ENCODE measurements around the gene HLTF. TPM values are rescaled to one million over a fixed set of nuclear protein-coding genes. Genes with fewer than 3 reads are reported as not detected.
A peak's percentile ranks its signal among the peaks of the same experiment; 100 is the strongest.
"Not testable (repeated sequence)": the region's sequence is repeated elsewhere in the genome, so short reads cannot be mapped to it uniquely, and the experiment has no call there.

The HLTF gene
- total RNA-seq, 1 donor from 2014 or later = 117 TPM

GRCh38 chr3:148998715-148999423 lies 87.5 kb downstream of the HLTF start:
- DNase-seq (ENCODE audit: low spot score in 2 of 2) = no peak

GRCh38 chr3:148998297-148998696 lies 88.0 kb downstream of the HLTF start:
- FAIRE-seq = no peak
- DNase-seq (ENCODE audit: low spot score in 2 of 2) = no peak

More at GRCh38 chr3:148998715-148999423, 87.5 kb downstream of the HLTF start:
- no peak for FAIRE-seq

GRCh38 chr3:148997623-148998022 lies 88.7 kb downstream of the HLTF start:
- FAIRE-seq = no peak
- no peak for DNase-seq (ENCODE audit: low spot score in 2 of 2)

- DNase-seq (ENCODE audit: low spot score in 2 of 2) = no peak
These were observed 93.6 kb downstream of the HLTF start for GRCh38 chr3:148992635-148993255.

GRCh38 chr3:148992027-148992634 lies 94.2 kb downstream of the HLTF start:
- peak in 1 of 2 donors; percentile 33 for DNase-seq (ENCODE audit: low spot score in 2 of 2)
- no peak for FAIRE-seq

More at GRCh38 chr3:148992635-148993255, 93.6 kb downstream of the HLTF start:
- FAIRE-seq = no peak

GRCh38 chr3:148991219-148992026 lies 94.9 kb downstream of the HLTF start, which contains the start of gene GYG1:
GYG1 (plus strand) TSS chr3:148991540; CDS start chr3:148991641, 101 bp downstream.
- DNase-seq (ENCODE audit: low spot score in 2 of 2) (peak; percentile 88 to 90), FAIRE-seq (no peak)

GRCh38 chr3:148990236-148990635 lies 96.1 kb downstream of the HLTF start:
- DNase-seq (ENCODE audit: low spot score in 2 of 2) (no peak), FAIRE-seq (no peak)

- not testable (repeated sequence) for DNase-seq (ENCODE audit: low spot score in 2 of 2); FAIRE-seq
These were observed 98.8 kb downstream of the HLTF start for GRCh38 chr3:148987551-148987950.

- FAIRE-seq (no peak), DNase-seq (ENCODE audit: low spot score in 2 of 2) (no peak)
These were observed 105.1 kb downstream of the HLTF start for GRCh38 chr3:148981273-148981672.

Small RNA genes within 50 kb of the gene (small RNA-seq; reads per million reads assigned to genes)
- gene RF00019 = not detected

Other genes with a start within 250 kb of the HLTF start
- gene CPA3, start 221.2 kb downstream of the HLTF start, total RNA-seq = not detected
- 6.9 TPM for gene GYG1, start 95.0 kb downstream of the HLTF start, total RNA-seq
- 22.0 TPM for gene HPS3, start 43.1 kb upstream of the HLTF start, total RNA-seq
- gene CP, start 135.3 kb upstream of the HLTF start, total RNA-seq = not detected
- 3.7 TPM for gene TM4SF18, start 247.1 kb upstream of the HLTF start, total RNA-seq

All from frontal cortex (tissue), 4 donors.